ENCODE measurements around the gene PRKAG2.

GRCh38 chr7:151891753-151892152, 14.8 kb upstream of the PRKAG2 start:
- TF ChIP-seq RFX5 (IDR thresholded peaks at IDR 0.05; ENCODE audit: low read length) (no peak), MAX (IDR thresholded peaks at IDR 0.05; ENCODE audit: low read depth) (no peak), REST (IDR thresholded peaks at IDR 0.05; ENCODE audit: low read depth, low read length) (no peak), CTCF (IDR thresholded peaks at IDR 0.05) (no peak), NFIC (IDR thresholded peaks at IDR 0.05; ENCODE audit: borderline replicate concordance) (no peak), IRF3 (IDR thresholded peaks at IDR 0.05; ENCODE audit: low read depth, low read length) (no peak), POLR2AphosphoS5 (IDR thresholded peaks at IDR 0.05; ENCODE audit: low read depth, low read length) (no peak), ZBTB33 (IDR thresholded peaks at IDR 0.05; ENCODE audit: borderline replicate concordance, low read depth) (no peak), JUND (IDR thresholded peaks at IDR 0.05) (no peak), TAF1 (IDR thresholded peaks at IDR 0.05; ENCODE audit: borderline replicate concordance, low read depth, low read length) (no peak)
